Keratinocyte (primary cell): ENCODE measurements around the gene CBLN3. TPM values are rescaled to one million over a fixed set of nuclear protein-coding genes. Genes with fewer than 3 reads are reported as not detected.

Experiments used
- DNase-seq: peaks from one replicate; pipeline ENCODE4 v3.0.0-alpha.2; 2011; ENCODE audit warnings: low read depth, missing footprints, low spot score
- FAIRE-seq: peaks from 2 replicates; lab custom pipeline; 2011; peaks lifted over from hg19 to GRCh38; lab: Jason Lieb, UNC
- H2AFZ ChIP-seq: 2 replicates; pipeline ENCODE4 v1.6.0; 2012; ENCODE audit warnings: low read length, control low read depth, inconsistent platforms; ENCODE audit not compliant: control insufficient read depth
- H3K27ac ChIP-seq: 2 replicates; pipeline ENCODE4 v1.5.1; 2011; ENCODE audit warnings: low read length; ENCODE audit not compliant: control insufficient read depth, insufficient read depth
- H3K27me3 ChIP-seq: 3 replicates; pipeline ENCODE4 v1.6.0; 2011; ENCODE audit warnings: low read length; ENCODE audit not compliant: control insufficient read depth, insufficient read depth; ENCODE audit errors: extremely low read depth
- H3K36me3 ChIP-seq, 2 experiments: 2 replicates in 1 of 2; 3 replicates in 1 of 2; pipeline ENCODE4 v1.5.1; 2011; ENCODE audit warnings: low read length in 2 of 2, mild to moderate bottlenecking in 1 of 2; ENCODE audit not compliant: control insufficient read depth in 2 of 2, insufficient read depth in 2 of 2; ENCODE audit errors: extremely low read depth in 1 of 2
- H3K4me1 ChIP-seq: 3 replicates; pipeline ENCODE4 v1.5.1; 2011; ENCODE audit warnings: low read length; ENCODE audit not compliant: control insufficient read depth, insufficient read depth; ENCODE audit errors: extremely low read depth
- H3K4me2 ChIP-seq: 3 replicates; pipeline ENCODE4 v1.6.0; 2011; ENCODE audit warnings: low read depth, low read length; ENCODE audit not compliant: control insufficient read depth, insufficient read depth; ENCODE audit errors: extremely low read depth
- H3K4me3 ChIP-seq, 3 experiments: fragments of 200-600 bp in 1 of 3; sonication (generic) in 1 of 3; 2 replicates in 2 of 3; 3 replicates in 1 of 3; pipeline ENCODE4 v1.5.1; 2011 to 2016; ENCODE audit warnings: low read length in 3 of 3, mild to moderate bottlenecking in 3 of 3, control low read depth in 2 of 3, inconsistent platforms in 1 of 3, low read depth in 1 of 3, mixed read lengths in 1 of 3, mixed run types in 1 of 3, moderate library complexity in 1 of 3; ENCODE audit not compliant: control insufficient read depth in 2 of 3, insufficient read depth in 2 of 3; ENCODE audit errors: extremely low read depth in 1 of 3
- H3K79me2 ChIP-seq: 2 replicates; pipeline ENCODE4 v1.6.0; 2012; ENCODE audit warnings: low read length; ENCODE audit not compliant: control insufficient read depth, insufficient read depth
- H3K9ac ChIP-seq: 3 replicates; pipeline ENCODE4 v1.6.0; 2011; ENCODE audit warnings: low read length; ENCODE audit not compliant: control insufficient read depth, insufficient read depth; ENCODE audit errors: extremely low read depth
- H3K9me1 ChIP-seq: 3 replicates; pipeline ENCODE4 v1.6.0; 2011; ENCODE audit warnings: low read length; ENCODE audit not compliant: control insufficient read depth, insufficient read depth; ENCODE audit errors: extremely low read depth
- H3K9me3 ChIP-seq: 2 replicates; pipeline ENCODE4 v1.5.1; 2012; ENCODE audit warnings: low read depth, low read length; ENCODE audit not compliant: control insufficient read depth
- H4K20me1 ChIP-seq: 3 replicates; pipeline ENCODE4 v1.6.0; 2011; ENCODE audit warnings: low read length; ENCODE audit not compliant: control insufficient read depth, insufficient read depth; ENCODE audit errors: extremely low read depth
- EZH2 ChIP-seq: IDR thresholded peaks from one replicate; pipeline ENCODE4 v1.6.1; 2012; ENCODE audit warnings: inconsistent platforms, mild to moderate bottlenecking, low read length, moderate library complexity
- dilution Hi-C: fragments of 300-500 bp; cut with MboI; formaldehyde crosslinking; loops from one replicate; pipeline ENCODE4 v1.7.0; 2020; ENCODE audit warnings: low sequenced_read_pairs; ENCODE audit not compliant: extremely low pct_ligation_motif_present
- polyA plus RNA-seq, 5 experiments: library from polyadenylated mRNA; depleted of rRNA in 3 of 5; stranded (reverse) in 3 of 5; stranded (forward) in 1 of 5; unstranded in 1 of 5; fragments of >200 nt; gene quantifications; 1 replicate in 1 of 5; 2 replicates in 3 of 5; 3 replicates in 1 of 5; pipeline versions ENCODE4 v1.2.1 to v1.2.3, GENCODE V29; 2011 to 2012; ENCODE audit warnings: missing spikeins in 2 of 5, low read depth in 1 of 5, low replicate concordance in 1 of 5
- TF ChIP-seq, protein P1 (sequence below), 3 experiments: IDR thresholded peaks in 1 of 3; conservative IDR thresholded peaks in 1 of 3; optimal IDR thresholded peaks in 1 of 3; 2 replicates in 2 of 3; 3 replicates in 1 of 3; pipeline versions ENCODE3 to v1.5.1; 2011; ENCODE audit warnings: low read length in 3 of 3, mild to moderate bottlenecking in 3 of 3, moderate library complexity in 2 of 3, control low read depth in 1 of 3, inconsistent platforms in 1 of 3; ENCODE audit not compliant: insufficient read depth in 2 of 3; ENCODE audit errors: extremely low read depth in 1 of 3

The CBLN3 gene
- polyA plus RNA-seq, 1 donor (not counting 4 experiments of a cell fraction or from before 2014, with no cell fraction given): 1.6 TPM

DNA sequence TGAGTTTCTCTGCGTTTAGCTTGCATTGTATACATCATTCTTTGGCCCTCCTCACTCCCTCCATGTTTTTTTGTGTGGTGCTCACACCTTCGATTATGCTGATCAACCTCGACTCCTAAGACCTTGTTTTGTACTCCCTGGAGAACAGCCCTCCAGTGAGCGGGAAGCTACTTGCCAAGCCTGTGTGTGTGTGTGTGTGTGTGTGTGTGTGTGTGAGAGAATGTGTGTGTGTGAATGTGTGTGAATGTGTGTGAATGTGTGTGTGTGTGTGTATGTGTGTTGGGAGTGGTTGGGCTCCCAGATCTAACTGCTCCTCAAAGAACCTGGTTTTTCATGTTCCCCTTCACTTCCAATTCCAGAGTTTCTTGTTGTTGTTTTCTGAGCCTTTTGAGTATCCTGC, 24.7 kb downstream of the CBLN3 start:
- Histone ChIP-seq H3K79me2 (no peaks in the 10 kb centered on the region), H3K9me3 (no peaks in the 10 kb centered on the region), H3K36me3 (no peaks in the 10 kb centered on the region), H3K4me3 (no peak overlapping the region), H3K9me1 (no peaks in the 10 kb centered on the region), H3K27ac (no peak overlapping the region), H2AFZ (no peak overlapping the region), H3K4me2 (no peak overlapping the region), H3K9ac (no peak overlapping the region), H3K4me1 (peaks cover 6% of the 10 kb centered on the region), H4K20me1 (no peaks in the 10 kb centered on the region), H3K27me3 (no peaks in the 10 kb centered on the region)
- dilution Hi-C loops: no loop called here
- FAIRE-seq: no peak
- DNase-seq: no peak
- no peak for TF ChIP-seq EZH2
- TF ChIP-seq, protein P1, sequence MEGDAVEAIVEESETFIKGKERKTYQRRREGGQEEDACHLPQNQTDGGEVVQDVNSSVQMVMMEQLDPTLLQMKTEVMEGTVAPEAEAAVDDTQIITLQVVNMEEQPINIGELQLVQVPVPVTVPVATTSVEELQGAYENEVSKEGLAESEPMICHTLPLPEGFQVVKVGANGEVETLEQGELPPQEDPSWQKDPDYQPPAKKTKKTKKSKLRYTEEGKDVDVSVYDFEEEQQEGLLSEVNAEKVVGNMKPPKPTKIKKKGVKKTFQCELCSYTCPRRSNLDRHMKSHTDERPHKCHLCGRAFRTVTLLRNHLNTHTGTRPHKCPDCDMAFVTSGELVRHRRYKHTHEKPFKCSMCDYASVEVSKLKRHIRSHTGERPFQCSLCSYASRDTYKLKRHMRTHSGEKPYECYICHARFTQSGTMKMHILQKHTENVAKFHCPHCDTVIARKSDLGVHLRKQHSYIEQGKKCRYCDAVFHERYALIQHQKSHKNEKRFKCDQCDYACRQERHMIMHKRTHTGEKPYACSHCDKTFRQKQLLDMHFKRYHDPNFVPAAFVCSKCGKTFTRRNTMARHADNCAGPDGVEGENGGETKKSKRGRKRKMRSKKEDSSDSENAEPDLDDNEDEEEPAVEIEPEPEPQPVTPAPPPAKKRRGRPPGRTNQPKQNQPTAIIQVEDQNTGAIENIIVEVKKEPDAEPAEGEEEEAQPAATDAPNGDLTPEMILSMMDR (optimal IDR thresholded peaks at IDR 0.05 in 1 of 3, IDR thresholded peaks at IDR 0.05 in 1 of 3, conservative IDR thresholded peaks at IDR 0.05 in 1 of 3; ENCODE audit: extremely low read depth in 1 of 3, insufficient read depth in 2 of 3, low read length in 3 of 3): no peak

DNA sequence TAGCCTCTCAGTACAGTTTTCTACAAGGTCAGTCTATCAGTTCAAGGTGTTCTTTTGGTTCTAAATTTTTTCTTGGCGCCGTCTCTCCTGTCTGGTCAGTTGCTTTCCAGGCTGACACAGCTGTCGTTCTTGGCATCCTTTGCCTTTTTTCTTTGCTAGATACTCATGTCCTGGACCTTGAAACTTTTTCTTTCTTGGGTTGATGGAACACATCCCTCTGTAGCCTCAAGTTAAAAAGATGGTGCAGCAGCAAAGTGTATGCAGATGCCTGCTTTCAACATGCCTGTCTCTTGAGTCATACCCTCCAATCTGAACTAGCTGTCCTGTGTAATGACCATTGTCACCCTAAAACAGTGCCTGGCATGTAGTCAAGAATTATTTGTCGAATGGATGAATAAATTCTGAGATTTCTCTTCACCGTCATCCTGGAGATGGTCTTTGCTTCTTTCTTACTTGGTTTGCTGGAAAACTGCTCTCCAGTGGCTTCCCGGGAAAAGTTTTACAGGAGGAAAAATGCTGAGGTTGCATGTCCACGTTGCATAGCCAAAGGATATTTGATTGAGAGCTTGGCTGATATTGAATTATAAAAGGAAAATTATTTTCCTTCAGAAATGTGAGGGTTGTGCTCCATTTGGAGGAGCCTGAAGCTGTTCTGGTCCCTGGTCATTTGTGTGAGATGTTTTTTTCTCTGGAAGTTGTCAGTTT, 26.0 kb downstream of the CBLN3 start:
- FAIRE-seq (peak; percentile 53), DNase-seq (no peak)
- dilution Hi-C loops: no loop called here
- Histone ChIP-seq H3K4me3 (no peak overlapping the region), H3K79me2 (no peaks in the 10 kb centered on the region), H3K27me3 (no peaks in the 10 kb centered on the region), H3K4me1 (peaks cover 12% of the 10 kb centered on the region), H2AFZ (no peak overlapping the region), H4K20me1 (no peaks in the 10 kb centered on the region), H3K9me1 (no peaks in the 10 kb centered on the region), H3K27ac (no peak overlapping the region), H3K36me3 (no peaks in the 10 kb centered on the region), H3K9me3 (no peaks in the 10 kb centered on the region), H3K9ac (no peak overlapping the region), H3K4me2 (no peak overlapping the region)
- TF ChIP-seq, protein P1 (optimal IDR thresholded peaks at IDR 0.05 in 1 of 3, IDR thresholded peaks at IDR 0.05 in 1 of 3, conservative IDR thresholded peaks at IDR 0.05 in 1 of 3; ENCODE audit: extremely low read depth in 1 of 3, insufficient read depth in 2 of 3, low read length in 3 of 3): no peak
- TF ChIP-seq EZH2: no peak
